ENCODE results near the gene HLF. TPM values are rescaled to one million over a fixed set of nuclear protein-coding genes. Genes with fewer than 3 reads are reported as not detected.

HLF gene
- total and polyA plus RNA-seq, 2 donors (not counting 3 experiments of a cell fraction or from before 2014, with no cell fraction given) = not detected

GRCh38 chr17:55282741-55283140 is 18.0 kb downstream of the HLF start:
- no peaks in the 10 kb centered on the region for H3K4me1 ChIP-seq (ENCODE audit: control insufficient read depth, extremely low read depth, insufficient read depth, low read length)
- H2AFZ ChIP-seq (ENCODE audit: low read depth, low read length) = no peak overlapping the region
- H3K9me1 ChIP-seq (replicated peaks; ENCODE audit: control insufficient read depth, extremely low read depth, insufficient read depth, low read length) = no peaks in the 10 kb centered on the region
- H3K9ac ChIP-seq (replicated peaks; ENCODE audit: extremely low read depth, insufficient read depth, low read length) = no peak overlapping the region
- H3K79me2 ChIP-seq (ENCODE audit: control insufficient read depth, insufficient read depth, low read length) = no peaks in the 10 kb centered on the region
- no peaks in the 10 kb centered on the region for H4K20me1 ChIP-seq (replicated peaks; ENCODE audit: control insufficient read depth, extremely low read depth, insufficient read depth, low read length)
- H3K27me3 ChIP-seq (ENCODE audit: control insufficient read depth in 2 of 2, insufficient read depth in 2 of 2, low read length in 2 of 2) = peaks cover 0 to 2% of the 10 kb centered on the region in 2 experiments
- H3K4me2 ChIP-seq (ENCODE audit: insufficient read depth, low read length) = no peak overlapping the region
- H3K4me3 ChIP-seq (replicated peaks in 1 of 3; ENCODE audit: insufficient read depth in 1 of 3, low read depth in 1 of 3, low read length in 3 of 3) = no peak overlapping the region
- dilution Hi-C loops (cut with MboI; ENCODE audit: extremely low pct_ligation_motif_present, low sequenced_read_pairs) (no loop called here), intact Hi-C loops (cut with micrococcal nuclease) (no loop called here)
- ChIA-PET POLR2A (no interaction called here), CTCF (interaction anchor here (1.2 kb wide), 1 partner anchor 12 kb away, joined by 3 read pairs; no protein-coding TSS in a partner anchor)
- no peaks in the 10 kb centered on the region for H3K9me3 ChIP-seq (replicated peaks; ENCODE audit: control insufficient read depth, insufficient read depth, low read length)
- TF ChIP-seq MAX (IDR thresholded peaks at IDR 0.05; ENCODE audit: insufficient read depth, insufficient read length) (no peak), GATA2 (IDR thresholded peaks at IDR 0.05; ENCODE audit: insufficient read depth, insufficient read length, low read depth, low read length) (no peak), FOS (IDR thresholded peaks at IDR 0.05; ENCODE audit: borderline replicate concordance, insufficient read depth, low read length) (no peak), POLR2A (IDR thresholded peaks at IDR 0.05; ENCODE audit: low read depth, low read length) (no peak), JUN (IDR thresholded peaks at IDR 0.05; ENCODE audit: borderline replicate concordance, insufficient read depth, insufficient read length, low read depth) (no peak), MYC (IDR thresholded peaks at IDR 0.05; ENCODE audit: low read depth, low read length) (no peak), EZH2 (IDR thresholded peaks at IDR 0.05; ENCODE audit: borderline replicate concordance, low read depth, low read length, severe bottlenecking) (no peak), POLR2AphosphoS5 (IDR thresholded peaks at IDR 0.05; ENCODE audit: insufficient read depth, low read depth, low read length) (no peak), CTCF (IDR thresholded peaks at IDR 0.05; ENCODE audit: extremely low read depth in 1 of 2, insufficient read depth in 1 of 2, low read depth in 1 of 2, low read length in 2 of 2) (no peak)
- FAIRE-seq (no peak), DNase-seq (ENCODE audit: low read depth, low spot score) (no peak)
- H3K36me3 ChIP-seq (ENCODE audit: control insufficient read depth in 2 of 2, extremely low read depth in 1 of 2, insufficient read depth in 2 of 2, low read length in 2 of 2) = no peaks in the 10 kb centered on the region
- no peak overlapping the region for H3K27ac ChIP-seq (ENCODE audit: insufficient read depth, low read depth, low read length)
- no TSS peak for BruUV-seq (replicated peaks)

Data from endothelial cell of umbilical vein (primary cell).